Erythroblast (primary cell): ENCODE results near the gene MTFR1L.

Experiments
- GATA1 ChIP-seq: IDR thresholded peaks from 2 replicates; pipeline ENCODE4 v1.6.1; 2011; ENCODE audit warnings: low read depth, mild to moderate bottlenecking, control low read depth, low read length, moderate library complexity
- POLR2A ChIP-seq: IDR thresholded peaks from 2 replicates; pipeline ENCODE4 v1.6.1; 2011; ENCODE audit warnings: mild to moderate bottlenecking, low read length

DNA sequence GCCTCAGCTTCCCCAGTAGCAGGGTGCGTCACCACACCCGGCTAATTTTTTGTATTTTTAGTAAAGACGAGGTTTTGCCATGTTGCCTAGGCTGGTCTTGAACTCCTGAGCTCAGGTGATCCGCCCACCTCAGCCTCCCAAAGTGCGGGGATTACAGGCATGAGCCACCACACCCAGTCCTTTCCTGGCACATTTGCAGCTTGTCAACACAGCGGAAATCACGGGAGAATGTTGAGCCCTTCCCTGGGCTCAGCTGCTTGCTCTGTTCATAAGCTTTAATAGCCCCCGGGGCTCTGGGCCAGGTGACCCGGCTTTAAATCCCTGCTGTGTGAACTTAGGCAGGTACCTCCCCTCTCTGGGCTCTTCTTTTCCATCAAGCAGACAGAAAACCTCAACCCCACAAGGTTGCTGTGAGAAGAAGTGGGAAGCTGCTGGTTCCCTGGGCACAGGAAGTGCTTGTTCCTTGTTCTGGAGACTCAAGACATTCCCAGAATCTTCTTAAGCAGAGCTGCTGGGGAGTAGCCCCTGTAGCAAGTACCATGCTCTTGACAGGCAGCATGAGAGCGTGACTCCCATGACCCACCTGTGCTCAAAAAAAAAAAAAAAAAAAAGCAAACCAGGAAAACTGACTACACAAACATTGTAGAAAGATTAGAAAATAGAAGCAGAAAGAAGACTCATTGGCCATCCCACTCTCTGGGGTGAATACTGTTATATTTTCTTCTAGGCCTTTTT lies 34.3 kb upstream of the MTFR1L start:
- TF ChIP-seq POLR2A (no peak), GATA1 (no peak)
